Hematopoietic multipotent progenitor cell (in vitro differentiated cells): ENCODE results near the gene DDX5. TPM values are rescaled to one million over a fixed set of nuclear protein-coding genes. Genes with fewer than 3 reads are reported as not detected.
A peak's percentile ranks its signal among the peaks of the same experiment; 100 is the strongest.

Experiments used
- DNase-seq, 3 donors: peaks; one replicate each; pipeline ENCODE4 v3.0.0-alpha.2; 2011 to 2015; ENCODE audit warnings: low read depth in 2 of 3, low spot score in 2 of 3
- total RNA-seq: library from RNA; depleted of rRNA; stranded (reverse); fragments of >200 nt; gene quantifications from one replicate; pipeline ENCODE4 v1.2.3, GENCODE V29; 2012

Gene DDX5
- 294 TPM for total RNA-seq

DNA sequence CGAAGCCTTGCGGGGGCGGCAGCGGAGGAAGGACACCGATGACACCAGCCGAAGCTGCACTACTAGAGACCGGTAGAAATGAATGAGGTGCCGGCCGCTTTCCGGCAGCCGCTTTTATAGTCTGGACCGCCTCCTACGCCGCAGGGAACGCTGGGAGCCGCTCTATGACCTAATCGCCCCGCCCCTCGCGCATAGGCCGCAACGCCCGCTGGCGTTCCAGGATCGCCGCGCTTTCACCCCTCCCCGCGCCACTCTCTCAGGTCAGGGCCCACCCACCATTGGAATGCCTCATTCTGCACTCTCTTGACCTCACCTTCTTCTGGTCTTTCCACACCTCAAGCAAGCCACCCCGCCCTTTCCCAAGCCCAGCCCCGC, at the start of gene DDX5:
Gene DDX5 (minus strand): TSS at position 89 of the 375 bp plus-strand sequence. CDS start 170 bp downstream, outside the sequence.
- peak; percentile 95 to 98 (median 97) for DNase-seq

DNA sequence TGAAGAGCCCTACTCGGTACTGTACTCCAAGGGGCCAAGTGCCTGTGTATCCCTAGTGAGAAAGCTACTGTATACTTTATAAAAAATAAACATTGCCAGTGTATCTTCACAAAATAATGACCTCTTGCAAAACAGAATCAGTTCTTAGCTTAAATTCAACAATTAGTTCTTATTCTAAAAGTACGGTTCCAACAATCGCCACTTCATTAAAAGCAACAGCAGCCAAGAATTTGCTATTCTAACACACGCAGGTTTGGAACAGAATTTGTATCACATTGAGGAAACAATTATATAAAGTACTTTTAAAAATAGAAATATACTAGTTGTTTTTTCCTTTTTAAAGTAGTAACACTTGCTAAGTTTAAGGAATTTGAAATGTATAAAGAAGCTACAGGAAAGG, 49.2 kb upstream of the DDX5 start:
- DNase-seq = no peak

DNA sequence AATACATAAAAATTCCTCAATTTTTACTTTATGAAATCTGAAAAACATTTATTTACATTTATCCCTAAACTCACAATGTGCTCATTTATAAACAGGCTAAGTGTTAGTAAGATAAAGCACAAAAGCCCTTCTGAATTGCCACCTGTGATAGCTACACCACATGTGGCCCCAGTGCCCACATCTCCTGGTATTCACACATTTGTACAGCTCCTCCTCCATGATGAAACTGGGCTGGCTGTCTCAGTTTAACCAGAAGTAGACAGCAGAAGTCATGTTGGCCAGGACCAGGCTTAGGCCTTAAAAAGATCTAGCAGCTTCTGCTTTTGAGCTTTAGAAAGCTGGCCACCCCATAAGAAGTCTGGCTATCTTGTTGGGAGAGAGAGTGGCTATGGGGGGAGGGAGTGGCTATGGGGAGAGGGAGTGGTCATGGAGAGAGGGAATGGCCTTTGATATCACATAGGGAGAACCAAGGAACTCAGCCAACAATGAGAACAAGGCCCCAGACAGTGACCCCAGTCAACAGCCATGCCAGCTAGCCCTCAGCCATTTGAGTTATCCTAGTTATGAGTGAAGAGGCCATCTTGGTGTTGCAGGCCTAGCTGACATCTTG, 48.0 kb upstream of the DDX5 start:
- DNase-seq = no peak

DNA sequence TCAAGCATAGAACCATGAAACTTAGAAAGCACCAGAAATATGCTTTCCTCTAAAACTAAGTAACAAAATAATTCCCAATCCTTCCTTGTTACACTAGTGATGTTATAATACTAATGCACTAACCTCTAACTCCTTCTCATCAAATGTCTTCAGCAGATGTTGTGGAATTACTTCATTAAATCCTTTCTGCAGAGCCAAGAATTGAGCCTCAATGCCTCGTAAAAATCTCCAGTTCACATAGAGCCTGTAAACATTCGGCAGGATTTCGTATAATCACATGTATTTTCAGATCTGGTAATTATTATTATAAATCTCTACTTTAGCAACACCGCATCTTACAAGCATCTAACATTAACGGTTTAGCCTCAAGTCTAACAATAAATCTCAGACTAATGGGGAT, 45.4 kb upstream of the DDX5 start:
- DNase-seq = no peak

DNA sequence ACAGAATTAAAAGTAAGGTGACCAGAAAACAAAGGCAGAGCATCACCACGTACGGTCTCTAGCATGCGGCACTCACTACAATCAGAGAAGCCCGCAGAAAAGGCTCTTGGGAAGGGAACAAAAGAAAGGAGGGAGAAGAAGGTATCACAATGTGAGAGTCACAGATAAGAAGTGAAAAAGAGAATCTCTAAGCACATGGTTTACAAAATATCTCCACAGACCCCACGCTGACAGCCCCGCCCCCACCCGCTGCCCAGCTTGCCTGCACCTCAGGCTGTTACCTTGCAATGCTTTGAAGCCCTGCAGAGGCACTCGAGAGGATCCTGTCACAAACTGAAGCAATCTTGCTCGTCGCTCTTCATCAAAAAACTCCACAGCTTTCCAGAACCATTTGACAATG, 41.2 kb upstream of the DDX5 start:
- no peak for DNase-seq

GRCh38 chr17:64546716-64547115, 40.6 kb upstream of the DDX5 start:
- no peak for DNase-seq

- no peak for DNase-seq
Observed at GRCh38 chr17:64544742-64545141, 38.7 kb upstream of the DDX5 start.

GRCh38 chr17:64540118-64540776, 34.2 kb upstream of the DDX5 start:
- DNase-seq = no peak

DNA sequence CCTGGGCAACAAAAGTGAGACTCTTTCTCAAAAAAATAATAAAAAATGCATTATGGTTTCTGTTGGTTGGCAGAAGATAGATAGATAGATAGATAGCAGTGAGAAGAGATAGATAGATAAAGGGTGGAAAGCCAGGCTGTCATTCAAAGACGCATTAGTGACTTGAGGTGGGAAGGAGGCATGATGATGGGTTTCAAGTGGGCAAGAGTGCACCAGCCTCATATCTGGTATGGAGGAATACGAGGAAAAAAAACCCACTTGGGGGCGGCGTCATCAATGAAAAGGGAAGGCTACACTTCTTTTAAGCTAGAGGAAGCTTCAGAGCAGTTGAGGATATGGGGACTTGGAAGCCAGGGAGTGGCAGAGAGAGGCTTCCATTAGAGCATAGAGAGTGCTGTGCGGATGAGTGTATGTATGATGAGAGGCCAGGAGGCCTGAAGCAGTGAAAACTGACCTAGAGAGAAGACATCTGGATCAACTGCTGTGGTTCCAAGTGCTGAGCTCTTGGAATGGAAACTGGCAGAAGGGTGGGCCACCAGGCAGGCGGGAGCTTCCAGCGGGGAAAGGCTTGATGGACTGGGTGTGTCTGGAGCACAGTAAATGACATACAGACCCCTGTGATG, 32.5 kb upstream of the DDX5 start:
- DNase-seq = peak in 1 of 3 donors; percentile 9

DNA sequence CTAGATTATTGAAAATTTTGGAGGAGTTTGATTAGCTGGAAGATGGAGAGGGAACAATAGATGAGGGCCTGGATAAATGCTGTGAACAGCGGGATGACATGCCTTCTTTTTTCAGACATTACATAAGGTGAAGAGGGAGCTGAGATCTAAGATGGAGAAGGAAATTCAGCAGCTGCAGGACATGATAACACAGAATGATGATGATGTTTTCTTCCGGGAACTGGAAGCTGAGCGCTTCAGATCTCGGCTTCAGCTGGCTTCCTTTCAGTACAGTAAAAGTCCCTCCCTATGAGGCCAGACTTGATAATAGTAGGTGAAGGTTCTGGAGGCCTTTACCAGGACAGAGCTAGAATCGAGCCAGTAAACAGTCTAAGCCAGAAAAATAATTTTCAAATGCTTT, 31.4 kb upstream of the DDX5 start:
- no peak for DNase-seq

DNA sequence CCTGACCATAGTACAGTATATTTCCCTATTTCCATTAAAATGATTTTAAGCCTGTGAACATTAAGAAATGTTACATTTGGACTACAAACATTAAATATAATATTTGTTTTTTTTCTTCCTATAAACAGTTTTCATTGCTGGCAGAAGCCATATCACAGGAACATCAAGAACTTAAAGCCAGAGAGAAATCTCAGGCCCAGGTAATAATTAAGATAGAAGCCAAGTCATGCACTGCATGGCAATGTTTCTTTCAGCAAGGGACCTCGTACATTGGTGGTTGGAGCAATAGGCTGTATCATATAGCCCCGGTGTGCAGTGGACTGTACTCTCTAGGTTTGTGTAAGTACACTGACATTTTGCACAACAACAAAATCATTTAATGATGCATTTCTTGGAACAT, 30.8 kb upstream of the DDX5 start:
- DNase-seq = no peak

GRCh38 chr17:64535357-64535756, 29.3 kb upstream of the DDX5 start:
- no peak for DNase-seq

DNA sequence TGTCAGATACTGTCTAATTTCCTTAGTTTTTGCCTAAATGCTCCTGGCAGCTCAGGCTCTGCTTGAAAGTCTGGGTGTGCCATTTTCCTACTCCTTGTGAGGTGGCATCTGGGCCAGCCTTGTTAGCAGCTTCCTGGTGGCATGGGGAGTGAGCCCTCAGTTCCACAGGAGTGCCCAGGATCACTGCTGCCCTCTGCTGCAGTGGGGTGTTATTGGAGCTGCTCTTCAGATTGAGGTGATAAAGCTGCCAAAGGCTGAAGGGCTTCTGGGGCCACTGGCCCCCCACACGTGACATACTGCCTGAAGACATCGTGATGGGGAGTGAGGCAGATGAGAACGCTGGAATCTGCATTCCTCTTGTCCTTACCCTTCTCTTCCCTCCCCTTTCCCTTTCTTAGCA, 28.1 kb upstream of the DDX5 start:
- DNase-seq = peak in 2 of 3 donors; percentile 11 to 26

- no peak for DNase-seq
Observed at GRCh38 chr17:64533784-64534183, 27.7 kb upstream of the DDX5 start.

DNA sequence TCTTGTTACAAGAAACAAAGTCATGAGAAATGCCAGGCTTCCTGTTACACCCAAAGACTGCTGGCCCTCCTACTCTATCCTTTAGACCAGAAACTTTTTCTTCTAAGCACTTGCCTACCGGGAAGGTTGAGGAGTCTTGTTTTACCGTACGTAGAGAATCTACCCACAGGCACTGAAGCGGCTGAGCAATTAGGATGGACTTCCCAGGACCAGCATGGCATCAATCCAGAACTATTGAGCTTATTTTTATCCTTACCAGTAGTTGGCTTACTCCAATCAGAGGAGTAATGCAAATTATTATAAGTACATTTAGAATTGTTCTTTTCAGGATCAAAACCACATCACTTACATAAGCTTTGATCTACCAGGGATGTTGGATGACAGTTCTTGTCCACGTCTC, 26.3 kb upstream of the DDX5 start:
- DNase-seq = no peak

- no peak for DNase-seq
Observed at GRCh38 chr17:64531955-64532371, 25.9 kb upstream of the DDX5 start.

DNA sequence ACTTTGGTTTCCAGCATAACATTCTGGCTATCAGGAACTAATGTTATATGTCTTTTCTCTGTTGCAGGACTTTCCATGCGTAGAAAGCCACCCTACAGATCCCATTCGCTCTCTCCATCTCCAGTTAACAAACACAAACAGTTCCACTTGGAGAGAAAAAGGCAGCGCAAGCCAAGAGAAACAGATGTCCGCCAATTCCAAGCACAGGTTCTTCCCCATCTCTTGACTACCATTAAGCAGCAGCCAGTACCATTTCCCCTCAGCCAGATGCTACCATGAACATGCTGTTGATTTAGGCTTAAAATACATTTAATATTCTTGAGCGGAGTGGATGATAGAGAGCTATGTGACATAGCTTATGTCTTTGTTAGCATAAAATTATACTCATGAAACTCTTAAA, 23.1 kb upstream of the DDX5 start:
- no peak for DNase-seq

GRCh38 chr17:64527914-64528313, 21.8 kb upstream of the DDX5 start:
- DNase-seq = no peak

DNA sequence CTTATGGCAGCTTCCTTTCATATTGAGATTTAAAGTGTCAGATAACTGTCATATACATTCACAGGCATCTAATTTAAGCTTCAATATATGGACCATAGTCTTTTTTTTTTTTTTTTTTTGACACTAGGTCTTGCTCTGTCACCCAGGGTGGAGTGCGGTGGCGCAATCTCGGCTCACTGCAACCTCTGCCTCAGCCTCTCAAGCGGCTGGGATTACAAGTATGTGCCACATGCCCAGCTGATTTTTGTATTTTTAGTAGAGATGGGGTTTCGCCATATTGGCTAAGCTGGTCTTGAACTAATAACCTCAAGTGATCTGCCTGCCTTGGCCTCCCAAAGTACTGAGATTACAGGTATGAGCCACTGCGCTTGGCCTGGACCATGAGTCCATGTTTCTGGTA, 14.3 kb upstream of the DDX5 start:
- DNase-seq = no peak

DNA sequence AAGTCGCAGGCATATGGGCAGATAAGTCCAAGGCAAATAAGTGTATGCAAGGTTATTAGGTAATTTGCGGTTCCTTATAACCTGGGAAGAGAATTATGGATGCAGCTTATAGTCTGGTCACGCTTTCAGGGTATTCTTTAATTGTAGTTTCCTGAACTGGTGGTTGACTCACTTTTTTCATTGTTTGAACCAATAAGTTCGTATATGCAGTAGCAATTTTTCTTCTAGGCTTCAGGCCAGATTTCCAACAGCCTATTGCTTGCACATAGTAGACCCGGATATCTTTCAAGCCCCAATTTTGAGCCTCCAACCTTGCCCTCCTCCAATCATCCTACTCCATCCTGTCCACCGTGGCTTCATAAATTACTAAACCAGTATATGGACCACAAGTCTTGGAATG, 13.5 kb upstream of the DDX5 start:
- no peak for DNase-seq

- DNase-seq = no peak
Observed at GRCh38 chr17:64515829-64516228, 9.7 kb upstream of the DDX5 start.

DNA sequence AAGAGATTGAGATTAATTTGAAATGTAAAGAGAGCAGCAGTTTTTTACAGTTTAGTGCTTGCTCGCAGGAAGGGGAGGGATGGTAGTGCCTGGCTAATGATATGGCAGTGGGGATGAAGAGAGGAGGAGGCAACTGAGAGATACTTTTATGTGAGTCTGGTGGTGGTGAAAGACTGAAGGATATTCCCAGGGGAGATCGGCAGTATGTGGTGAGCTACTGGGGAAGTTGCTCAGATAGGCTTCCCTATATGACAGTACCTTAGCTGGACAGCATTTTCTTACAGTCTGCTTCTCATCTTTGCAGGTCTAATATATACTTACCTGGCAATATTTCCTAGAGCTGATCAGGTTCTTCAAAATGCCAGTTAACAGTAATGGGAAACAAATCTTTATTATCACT, 9.3 kb upstream of the DDX5 start:
- DNase-seq = no peak
